LNCaP clone FGC (cell line): ENCODE measurements around the gene PUM2.

Source experiments
- DNase-seq: peaks from one replicate; pipeline ENCODE4 v3.0.0-alpha.2; 2011; ENCODE audit warnings: low read depth
- H3K4me3 ChIP-seq: 2 replicates; pipeline ENCODE4 v1.5.1; 2011; ENCODE audit warnings: mild to moderate bottlenecking, low read depth, low read length, control low read depth
- CTCF ChIP-seq: IDR thresholded peaks from 2 replicates; pipeline ENCODE4 v1.5.1; 2012; ENCODE audit warnings: mild to moderate bottlenecking; ENCODE audit not compliant: control insufficient read depth, insufficient read depth; ENCODE audit errors: extremely low read depth

PUM2 gene

GRCh38 chr2:20313659-20314058 lies 37.0 kb downstream of the PUM2 start:
- no peak overlapping the region for H3K4me3 ChIP-seq
- TF ChIP-seq CTCF: no peak
- DNase-seq: no peak

- no peak overlapping the region for H3K4me3 ChIP-seq
- no peak for TF ChIP-seq CTCF
- no peak for DNase-seq
Observed at GRCh38 chr2:20309001-20309400, 41.6 kb downstream of the PUM2 start.

GRCh38 chr2:20307311-20307710 lies 43.3 kb downstream of the PUM2 start:
- no peak for TF ChIP-seq CTCF
- no peak overlapping the region for H3K4me3 ChIP-seq
- DNase-seq: no peak

- no peak for TF ChIP-seq CTCF
- H3K4me3 ChIP-seq: no peak overlapping the region
Observed at GRCh38 chr2:20304411-20304810, 46.2 kb downstream of the PUM2 start.

GRCh38 chr2:20303966-20304365 lies 46.7 kb downstream of the PUM2 start:
- no peak overlapping the region for H3K4me3 ChIP-seq
- no peak for DNase-seq
- TF ChIP-seq CTCF: no peak

More at GRCh38 chr2:20304411-20304810, 46.2 kb downstream of the PUM2 start:
- no peak for DNase-seq

- no peak for DNase-seq
- no peak overlapping the region for H3K4me3 ChIP-seq
- no peak for TF ChIP-seq CTCF
Observed at GRCh38 chr2:20302019-20302418, 48.6 kb downstream of the PUM2 start.

- TF ChIP-seq CTCF: no peak
- DNase-seq: no peak
- H3K4me3 ChIP-seq: no peak overlapping the region
Observed at GRCh38 chr2:20300656-20301055, 50.0 kb downstream of the PUM2 start.
